ENCODE data around the gene PMEPA1.
A peak's percentile ranks its signal among the peaks of the same experiment; 100 is the strongest.

PMEPA1 gene

DNA sequence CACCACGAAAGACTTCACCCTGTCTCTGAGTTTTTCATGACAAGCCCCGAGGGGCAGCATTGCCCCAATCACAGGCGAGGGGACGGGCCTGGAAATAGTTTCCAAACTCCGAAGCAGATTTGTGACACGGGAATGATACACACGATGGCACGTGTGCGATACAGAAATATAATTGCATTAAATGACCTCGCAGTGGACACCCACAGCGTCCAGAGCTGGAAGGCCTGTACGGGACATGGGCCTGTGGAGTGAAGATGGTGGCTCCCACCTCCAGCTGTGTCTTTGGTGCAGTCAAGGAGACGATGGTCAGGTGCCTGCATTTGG, 43.0 kb downstream of the PMEPA1 start:
- Histone ChIP-seq H3K27ac (peak overlapping the region; percentile 69; the same call in 1 of the 2 replicates), H3K4me1 (peaks cover 100% of the 10 kb centered on the region), H3K4me3 (peak overlapping the region; percentile 25; the same call in 1 of the 2 replicates), H4K20me1 (peaks cover 94% of the 10 kb centered on the region), H3K27me3 (no peaks in the 10 kb centered on the region), H3K4me2 (peak overlapping the region; percentile 86), H3K9ac (peak overlapping the region; percentile 43; the same call in 1 of the 2 replicates), H3K36me3 (peaks cover 10% of the 10 kb centered on the region), H3K9me3 (no peaks in the 10 kb centered on the region)
- TF ChIP-seq Cebpa-rat (IDR thresholded peaks at IDR 0.05), result no peak

DNA sequence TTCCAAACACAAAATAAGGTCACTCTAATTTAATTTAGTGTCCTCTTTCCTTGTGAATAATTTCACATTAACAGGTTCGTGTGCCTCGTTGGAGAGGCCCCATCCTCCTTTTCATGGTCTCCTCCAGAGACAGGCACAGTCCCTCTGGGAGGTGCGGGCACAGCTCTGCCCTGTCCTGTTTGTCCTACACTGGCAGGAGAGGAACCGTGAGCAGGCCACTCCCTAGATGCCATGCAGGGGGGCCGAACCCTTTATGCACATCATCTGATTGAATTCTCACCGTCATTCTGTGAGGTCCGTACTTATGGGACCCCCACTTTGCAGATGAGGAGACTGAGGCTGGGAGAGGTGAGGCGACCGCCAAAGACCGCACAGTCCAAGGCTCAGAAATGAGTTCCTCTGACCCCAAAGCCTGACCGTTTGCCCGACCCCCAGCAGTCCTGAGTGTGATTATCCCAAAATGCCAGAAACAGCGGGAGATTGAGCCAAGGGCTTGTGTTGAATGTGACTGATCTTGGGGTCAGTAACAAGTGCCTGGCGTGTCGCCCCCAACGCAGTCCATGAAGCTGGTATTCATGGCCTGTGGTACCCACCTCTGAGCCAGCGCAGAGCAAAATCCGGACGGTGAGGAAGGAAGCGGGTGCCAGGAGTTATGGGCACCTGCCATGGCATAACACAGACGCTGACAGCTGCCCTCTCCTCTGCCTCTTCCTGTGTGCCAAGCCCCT, 43.5 kb downstream of the PMEPA1 start:
- Histone ChIP-seq H3K9ac (0 out of 2 replicates have a peak overlapping the region, but pooled peaks have one; percentile 43), H3K4me3 (peak overlapping the region; percentile 25; the same call in 1 of the 2 replicates), H3K27ac (peak overlapping the region; percentile 69), H3K36me3 (peaks cover 10% of the 10 kb centered on the region), H3K9me3 (no peaks in the 10 kb centered on the region), H4K20me1 (peaks cover 94% of the 10 kb centered on the region), H3K4me2 (peak overlapping the region; percentile 86), H3K4me1 (peaks cover 100% of the 10 kb centered on the region), H3K27me3 (no peaks in the 10 kb centered on the region)
- no peak for TF ChIP-seq Cebpa-rat (IDR thresholded peaks at IDR 0.05)

DNA sequence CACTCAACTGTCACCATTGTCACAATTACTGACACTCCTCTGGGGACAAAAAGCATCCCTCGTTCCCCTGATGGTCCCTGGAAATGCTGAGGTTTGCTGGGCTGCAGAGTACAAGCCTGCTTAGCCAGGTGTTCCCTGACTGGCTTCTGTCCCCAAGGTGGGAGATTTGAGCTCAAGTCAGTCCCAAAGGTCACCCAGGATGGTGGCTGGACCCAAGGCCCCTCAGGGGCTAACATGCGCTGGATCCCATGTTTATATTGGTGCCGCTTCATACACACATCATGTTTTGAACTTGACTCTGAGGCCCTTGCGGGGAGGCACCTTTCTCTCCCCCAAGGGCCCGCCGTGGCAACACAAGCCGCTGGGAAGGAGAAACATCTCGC, 44.2 kb downstream of the PMEPA1 start:
- Histone ChIP-seq H3K4me3 (no peak overlapping the region), H4K20me1 (peaks cover 96% of the 10 kb centered on the region), H3K4me2 (peak overlapping the region; percentile 86), H3K4me1 (peaks cover 100% of the 10 kb centered on the region), H3K36me3 (peaks cover 10% of the 10 kb centered on the region), H3K9me3 (no peaks in the 10 kb centered on the region), H3K27me3 (no peaks in the 10 kb centered on the region), H3K9ac (no peak overlapping the region), H3K27ac (peak overlapping the region; percentile 69; the same call in 1 of the 2 replicates)
- TF ChIP-seq Cebpa-rat (IDR thresholded peaks at IDR 0.05), result no peak

GRCh38 chr20:57664924-57665588, 44.8 kb downstream of the PMEPA1 start:
- no peaks in the 10 kb centered on the region for H3K9me3 ChIP-seq
- no peak overlapping the region for H3K4me3 ChIP-seq
- H3K9ac ChIP-seq, result no peak overlapping the region
- H3K27ac ChIP-seq, result no peak overlapping the region
- peaks cover 10% of the 10 kb centered on the region for H3K36me3 ChIP-seq
- H3K27me3 ChIP-seq, result no peaks in the 10 kb centered on the region
- no peak for TF ChIP-seq Cebpa-rat (IDR thresholded peaks at IDR 0.05)
- H3K4me1 ChIP-seq, result peaks cover 100% of the 10 kb centered on the region
- H3K4me2 ChIP-seq, result peak overlapping the region; percentile 86
- peaks cover 96% of the 10 kb centered on the region for H4K20me1 ChIP-seq

DNA sequence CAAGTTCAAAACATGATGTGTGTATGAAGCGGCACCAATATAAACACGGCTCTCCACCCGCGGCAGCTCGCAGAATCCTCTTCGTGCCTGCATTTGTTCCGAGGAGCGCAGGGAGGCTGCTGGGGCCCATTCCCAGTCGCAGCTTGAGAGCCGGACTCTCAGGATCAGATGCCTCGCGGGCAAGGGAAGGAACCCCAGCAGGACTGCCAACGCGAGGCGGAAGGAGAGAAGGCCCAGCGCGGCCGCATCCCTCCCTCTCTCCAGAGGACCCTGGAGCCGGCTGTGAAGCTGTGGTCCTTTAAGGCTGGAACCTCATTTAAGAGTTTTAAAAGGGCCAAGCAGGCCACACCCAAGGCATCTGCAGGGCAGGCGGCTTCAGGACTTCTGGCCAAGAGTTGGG, 45.3 kb downstream of the PMEPA1 start:
- H3K4me2 ChIP-seq, result peak overlapping the region; percentile 80
- H3K27me3 ChIP-seq, result no peaks in the 10 kb centered on the region
- no peak overlapping the region for H3K9ac ChIP-seq
- H3K4me1 ChIP-seq, result peaks cover 100% of the 10 kb centered on the region
- H3K36me3 ChIP-seq, result peaks cover 14% of the 10 kb centered on the region
- peaks cover 99% of the 10 kb centered on the region for H4K20me1 ChIP-seq
- no peaks in the 10 kb centered on the region for H3K9me3 ChIP-seq
- 0 out of 2 replicates have a peak overlapping the region, but pooled peaks have one; percentile 63 for H3K27ac ChIP-seq
- TF ChIP-seq Cebpa-rat (IDR thresholded peaks at IDR 0.05), result no peak
- no peak overlapping the region for H3K4me3 ChIP-seq

- TF ChIP-seq Cebpa-rat (IDR thresholded peaks at IDR 0.05), result no peak
- Histone ChIP-seq H3K27ac (peak overlapping the region; percentile 63; the same call in 1 of the 2 replicates), H4K20me1 (peaks cover 99% of the 10 kb centered on the region)
Observed at GRCh38 chr20:57663681-57664451, 45.9 kb downstream of the PMEPA1 start.

GRCh38 chr20:57663241-57663640, 46.6 kb downstream of the PMEPA1 start:
- no peak overlapping the region; the same call in 1 of the 2 replicates for H3K4me3 ChIP-seq
- peaks cover 99% of the 10 kb centered on the region for H4K20me1 ChIP-seq
- no peaks in the 10 kb centered on the region for H3K9me3 ChIP-seq
- H3K4me1 ChIP-seq, result peaks cover 100% of the 10 kb centered on the region
- no peaks in the 10 kb centered on the region for H3K27me3 ChIP-seq
- peaks cover 27% of the 10 kb centered on the region for H3K36me3 ChIP-seq
- peak overlapping the region; percentile 63 for H3K27ac ChIP-seq
- TF ChIP-seq Cebpa-rat (IDR thresholded peaks at IDR 0.05), result no peak
- peak overlapping the region; percentile 80 for H3K4me2 ChIP-seq
- H3K9ac ChIP-seq, result peak overlapping the region; percentile 64

More at GRCh38 chr20:57663681-57664451, 45.9 kb downstream of the PMEPA1 start:
- no peak overlapping the region; the same call in 1 of the 2 replicates for H3K4me3 ChIP-seq
- H3K27me3 ChIP-seq, result no peaks in the 10 kb centered on the region
- no peaks in the 10 kb centered on the region for H3K9me3 ChIP-seq
- H3K36me3 ChIP-seq, result peaks cover 20% of the 10 kb centered on the region
- H3K4me1 ChIP-seq, result peaks cover 100% of the 10 kb centered on the region
- peak overlapping the region; percentile 64; the same call in 1 of the 2 replicates for H3K9ac ChIP-seq
- peak overlapping the region; percentile 80 for H3K4me2 ChIP-seq

DNA sequence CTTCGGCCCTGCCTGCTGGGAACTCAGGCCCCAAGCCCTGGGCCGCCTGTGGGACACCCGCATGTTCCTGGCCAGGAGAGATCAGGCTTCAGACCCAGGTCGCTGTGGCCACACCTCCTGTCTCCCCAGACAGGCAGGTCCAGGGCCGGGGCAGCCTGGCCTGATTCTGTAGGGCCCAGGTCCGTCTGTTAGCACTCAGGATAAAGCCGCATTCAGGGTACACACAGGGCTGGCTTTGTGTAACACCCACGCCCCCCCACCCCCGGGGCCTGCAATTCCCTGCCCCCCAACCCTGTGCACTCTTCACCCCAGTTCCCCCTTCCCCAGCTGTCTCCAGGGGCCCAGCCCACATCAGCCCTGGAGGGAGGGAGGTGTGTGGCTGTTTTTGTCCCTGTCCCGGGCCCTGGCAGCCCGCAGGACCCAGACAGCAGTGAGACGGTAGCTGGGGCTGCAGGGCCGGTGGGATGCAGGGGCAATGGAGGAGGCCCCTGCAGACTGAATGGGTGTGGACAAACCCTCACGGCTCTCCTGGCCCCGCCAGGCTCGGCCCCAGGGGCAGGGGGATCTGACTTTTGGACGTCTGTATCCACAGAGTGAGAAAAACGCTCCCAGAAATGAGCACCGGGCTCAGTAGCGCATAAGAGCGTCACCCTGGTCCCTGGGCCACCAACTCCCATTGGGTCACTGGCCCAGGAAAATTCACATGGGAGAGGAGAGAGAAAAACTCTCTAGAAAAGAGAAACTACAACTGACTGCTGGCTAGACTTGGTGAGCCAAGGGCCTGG, 47.2 kb downstream of the PMEPA1 start:
- Histone ChIP-seq H3K4me1 (peaks cover 100% of the 10 kb centered on the region), H3K27me3 (no peaks in the 10 kb centered on the region), H3K9ac (peak overlapping the region; percentile 64), H3K9me3 (no peaks in the 10 kb centered on the region), H3K27ac (peak overlapping the region; percentile 63), H3K36me3 (peaks cover 33% of the 10 kb centered on the region), H4K20me1 (peaks cover 100% of the 10 kb centered on the region), H3K4me2 (peak overlapping the region; percentile 80), H3K4me3 (no peak overlapping the region; the same call in 1 of the 2 replicates)
- TF ChIP-seq Cebpa-rat (IDR thresholded peaks at IDR 0.05), result no peak

Measured in BLaER1 (cell line).